ENCODE measurements around the gene ITGB5.

The ITGB5 gene

DNA sequence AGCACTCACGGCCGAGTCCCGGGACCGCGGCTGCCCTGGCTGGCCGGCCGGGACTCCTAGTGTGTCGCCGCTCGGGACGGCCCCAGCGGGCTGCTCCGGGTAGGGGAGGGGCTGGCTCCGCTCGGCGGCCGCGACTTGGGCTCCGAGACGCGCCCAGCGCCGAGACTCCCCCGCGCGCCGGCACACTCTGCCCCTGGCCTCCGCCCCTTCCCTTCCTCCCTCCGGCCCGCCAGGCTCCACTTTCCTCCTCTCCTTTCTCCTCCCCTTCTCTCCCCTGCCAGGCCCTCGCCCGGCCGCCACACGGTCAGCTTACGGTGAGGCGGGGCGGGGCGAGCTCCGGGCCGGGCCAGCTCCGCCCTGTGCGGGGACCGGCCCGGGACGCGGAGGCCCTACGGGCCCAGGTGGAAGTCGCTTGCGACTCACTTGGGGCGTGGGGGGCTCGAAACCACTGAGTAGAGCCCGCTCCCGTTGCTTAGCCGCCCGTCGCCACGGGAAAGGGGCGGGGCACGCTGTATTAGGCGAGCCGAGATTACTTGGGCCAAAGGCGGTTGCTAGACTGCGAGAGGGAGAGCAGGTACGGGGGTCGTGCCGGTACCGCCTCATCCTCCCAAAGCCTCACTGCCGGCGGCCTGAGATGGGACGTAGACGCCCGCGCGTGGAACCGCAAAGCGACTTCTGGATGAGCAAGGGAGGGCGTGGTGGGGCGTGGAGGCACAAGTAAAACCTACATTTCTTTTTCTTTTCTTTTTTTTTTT, at the start of gene ITGB5:
Gene ITGB5, minus strand, starts transcription at position 189 of the 755 bp plus-strand sequence. CDS start 365 bp downstream, outside the sequence.
- DNase-seq, result peak; percentile 57

DNA sequence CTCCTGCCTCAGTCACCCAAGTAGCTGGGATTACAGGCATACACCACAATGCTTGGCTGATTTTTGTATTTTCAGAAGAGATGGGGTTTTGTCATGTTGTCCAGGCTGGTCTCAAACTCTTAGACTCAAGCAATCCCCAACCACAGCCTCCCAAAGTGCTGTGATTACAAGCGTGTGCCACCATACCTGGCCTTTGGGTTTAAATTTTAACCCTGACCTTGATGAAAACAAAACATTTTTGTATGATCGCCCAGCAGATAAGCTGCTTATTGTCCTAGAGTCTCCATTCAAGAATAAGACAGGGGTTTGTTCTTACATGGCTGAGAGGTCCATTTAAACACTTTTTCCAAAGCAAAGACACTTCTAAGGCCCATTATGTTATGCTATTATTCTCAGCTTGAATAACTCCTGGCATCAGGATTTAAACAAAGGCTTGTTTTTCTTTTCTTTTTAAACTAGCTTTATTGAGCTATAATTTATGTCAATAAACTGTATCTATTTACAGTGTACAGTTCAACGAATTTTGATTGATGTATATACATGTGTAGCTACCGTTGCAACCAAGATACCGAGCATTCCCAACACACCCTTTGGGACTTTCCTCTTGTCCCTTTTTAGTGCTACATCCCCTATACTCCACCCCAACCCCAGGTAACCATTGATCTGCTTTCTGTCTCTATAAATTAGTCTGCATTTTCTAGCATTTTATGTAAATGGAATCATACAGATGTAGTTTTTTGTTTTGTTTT, 48.8 kb upstream of the ITGB5 start:
- no peak for DNase-seq

DNA sequence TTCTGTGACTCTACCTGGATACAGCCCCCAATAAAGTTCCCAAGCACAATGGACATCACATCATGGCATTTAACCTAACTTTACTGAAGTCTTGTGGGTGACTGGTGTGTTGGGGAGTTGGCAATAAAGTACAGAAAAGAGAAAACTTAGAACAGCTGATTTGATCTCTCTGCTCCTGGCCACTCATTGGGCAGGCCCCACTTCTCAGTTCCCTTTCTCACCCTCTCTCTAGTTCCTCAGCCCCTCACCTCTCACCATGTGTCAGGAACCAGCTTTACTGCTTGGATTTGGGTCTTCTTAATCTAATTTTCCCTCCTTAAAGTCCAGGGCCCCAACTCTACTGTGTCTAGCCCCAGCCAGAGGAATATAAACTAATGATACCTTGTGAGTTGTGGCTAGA, 48.1 kb upstream of the ITGB5 start:
- no peak for DNase-seq

DNA sequence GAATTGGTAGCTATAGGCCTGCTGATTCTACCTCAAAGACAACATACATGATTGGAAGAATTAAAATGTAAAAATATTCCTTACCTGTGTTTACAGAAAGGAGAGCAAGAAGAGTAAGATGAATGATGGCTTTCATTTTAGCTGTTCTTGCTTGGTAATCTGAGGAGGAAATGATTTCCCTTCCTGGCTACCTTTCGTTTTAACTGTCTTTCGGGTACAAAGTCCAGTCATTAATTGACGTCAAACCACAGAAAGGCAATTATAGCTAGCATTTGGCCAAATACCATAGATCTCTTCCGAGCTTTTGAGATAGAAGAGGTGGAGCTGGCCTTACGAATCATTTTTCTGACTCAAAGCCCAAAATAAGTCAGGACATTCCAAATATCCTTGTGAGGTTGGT, 47.4 kb upstream of the ITGB5 start, which contains the start of gene MUC13:
Gene MUC13, minus strand, starts transcription at position 175 of the 400 bp plus-strand sequence. Its CDS starts 39 bp downstream, at position 136.
- DNase-seq, result no peak

- peak; percentile 67 for DNase-seq
These were observed 41.4 kb upstream of the ITGB5 start for GRCh38 chr3:124928333-124929202.

- DNase-seq, result no peak
These were observed 40.4 kb upstream of the ITGB5 start for GRCh38 chr3:124927574-124928045.

DNA sequence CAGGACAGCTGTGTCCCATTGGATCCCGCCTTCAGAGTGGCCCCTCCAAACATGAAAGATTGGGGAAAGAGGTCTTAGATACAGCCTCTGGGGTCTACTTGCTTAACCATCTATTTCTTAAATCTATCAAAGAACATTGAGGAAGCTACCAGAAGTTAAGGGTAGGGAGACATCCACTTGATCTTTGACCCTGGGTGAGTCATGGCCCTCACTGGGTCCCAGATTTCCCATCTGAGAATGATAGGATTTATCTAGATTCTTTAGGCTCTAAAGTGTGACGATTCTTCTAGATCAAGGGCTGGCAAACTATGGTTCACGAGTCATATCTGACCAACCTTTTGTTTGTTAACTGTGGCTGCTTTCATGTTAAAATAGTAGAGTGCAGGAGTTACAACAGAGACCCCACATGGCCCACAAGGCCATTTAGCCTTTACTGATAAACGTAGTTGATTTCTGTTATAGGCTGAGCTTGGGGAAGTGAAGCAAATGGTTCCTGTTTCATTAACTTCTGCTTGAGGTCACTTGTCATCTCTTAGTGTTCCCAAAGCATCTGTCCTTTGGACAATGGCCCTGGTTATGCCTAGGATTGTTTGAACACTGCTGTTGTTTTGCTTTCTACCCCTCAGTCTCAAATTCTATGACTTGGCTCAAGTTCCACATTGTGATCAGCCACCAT, 39.4 kb upstream of the ITGB5 start:
- peak; percentile 65 for DNase-seq

GRCh38 chr3:124924741-124925140, 37.6 kb upstream of the ITGB5 start:
- DNase-seq, result no peak

- DNase-seq, result no peak
These were observed 36.7 kb upstream of the ITGB5 start for GRCh38 chr3:124923833-124924232.

DNA sequence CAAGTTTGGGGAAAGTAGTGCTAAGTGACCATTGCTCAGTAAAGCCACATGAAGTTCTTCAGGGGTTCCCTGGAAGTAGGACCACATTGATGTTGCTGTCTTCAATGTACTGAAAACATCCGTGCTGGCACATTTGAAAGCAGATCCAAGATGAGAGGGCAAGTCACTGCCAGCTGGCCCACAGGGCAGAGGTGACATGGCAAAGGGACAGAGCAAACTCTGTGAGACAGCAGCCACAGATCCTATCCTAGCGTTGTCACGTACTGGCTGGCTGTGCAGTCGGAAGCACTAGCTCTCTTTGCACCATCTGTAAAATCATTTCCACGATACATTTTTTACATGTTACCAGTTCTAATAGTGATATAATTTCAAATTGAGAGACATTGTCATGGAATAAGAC, 33.6 kb upstream of the ITGB5 start:
- no peak for DNase-seq

DNA sequence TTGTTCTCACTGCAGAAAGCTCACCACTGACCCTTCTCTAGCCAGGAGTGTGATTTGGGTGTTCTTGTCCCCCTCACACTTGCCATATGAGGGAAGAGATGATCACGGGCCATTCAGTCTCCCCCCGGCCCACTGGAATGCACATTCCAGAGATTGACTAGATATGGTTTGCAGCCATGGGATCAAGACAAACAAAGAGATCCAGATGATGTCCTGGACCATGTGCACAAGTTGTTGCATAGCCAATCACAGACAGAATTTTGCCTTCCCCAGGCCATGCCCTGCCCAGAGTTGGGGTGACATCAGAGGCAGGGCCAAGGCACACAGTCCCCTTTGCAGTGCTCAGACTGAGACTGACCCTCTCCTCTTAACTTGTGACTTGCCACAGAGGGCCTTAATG, 32.6 kb upstream of the ITGB5 start:
- no peak for DNase-seq

DNA sequence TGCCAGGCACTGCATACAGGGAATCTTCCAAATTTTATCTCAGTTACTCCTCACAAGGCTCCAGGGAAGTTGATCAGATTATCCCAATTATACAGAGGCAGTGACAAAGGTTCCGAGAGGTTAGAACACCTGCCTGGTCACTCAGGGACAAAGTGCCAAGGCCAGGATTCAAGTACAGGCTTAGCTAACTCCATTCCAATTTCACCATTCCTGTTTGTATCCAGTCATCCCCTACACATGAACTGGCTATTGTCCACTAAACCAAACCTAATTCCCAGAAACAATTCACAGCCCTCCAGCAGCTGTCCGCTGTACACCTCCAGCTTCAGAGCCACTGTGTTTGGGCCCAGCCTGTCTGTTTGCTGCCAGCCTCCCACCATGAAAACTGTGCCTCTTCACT, 31.4 kb upstream of the ITGB5 start:
- no peak for DNase-seq

DNA sequence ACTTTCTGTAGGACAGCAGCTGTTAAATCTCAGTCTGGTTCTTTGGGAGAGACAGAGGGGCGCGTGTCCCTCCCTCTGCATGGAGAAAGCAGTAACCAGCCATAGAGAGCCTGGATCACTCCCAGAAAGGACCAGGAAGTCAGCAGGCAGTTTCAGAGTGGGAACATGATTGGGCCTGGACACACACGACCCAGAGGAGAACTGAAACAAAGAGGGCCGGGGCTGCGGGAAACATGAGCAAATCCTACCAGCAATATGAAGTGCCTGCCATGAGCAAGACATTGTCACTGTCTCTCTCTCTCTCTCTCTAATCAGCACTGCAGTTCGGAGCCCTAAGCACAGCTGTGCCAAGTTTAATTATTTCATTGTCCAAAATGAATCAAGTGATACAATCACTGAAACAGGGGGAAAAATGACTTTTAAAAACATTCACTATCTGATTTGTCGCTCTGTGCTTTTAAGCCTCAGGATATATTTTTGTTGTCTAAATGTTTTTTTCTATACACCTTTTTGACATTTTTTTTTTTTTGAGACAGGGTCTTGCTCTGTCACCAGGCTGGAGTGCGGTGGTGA, 29.8 kb upstream of the ITGB5 start:
- DNase-seq, result peak; percentile 65

- no peak for DNase-seq
These were observed 28.1 kb upstream of the ITGB5 start for GRCh38 chr3:124915254-124915653.

- DNase-seq, result no peak
These were observed 20.8 kb upstream of the ITGB5 start for GRCh38 chr3:124907957-124908356.

GRCh38 chr3:124904835-124905492, 17.8 kb upstream of the ITGB5 start:
- peak; percentile 41 for DNase-seq

DNA sequence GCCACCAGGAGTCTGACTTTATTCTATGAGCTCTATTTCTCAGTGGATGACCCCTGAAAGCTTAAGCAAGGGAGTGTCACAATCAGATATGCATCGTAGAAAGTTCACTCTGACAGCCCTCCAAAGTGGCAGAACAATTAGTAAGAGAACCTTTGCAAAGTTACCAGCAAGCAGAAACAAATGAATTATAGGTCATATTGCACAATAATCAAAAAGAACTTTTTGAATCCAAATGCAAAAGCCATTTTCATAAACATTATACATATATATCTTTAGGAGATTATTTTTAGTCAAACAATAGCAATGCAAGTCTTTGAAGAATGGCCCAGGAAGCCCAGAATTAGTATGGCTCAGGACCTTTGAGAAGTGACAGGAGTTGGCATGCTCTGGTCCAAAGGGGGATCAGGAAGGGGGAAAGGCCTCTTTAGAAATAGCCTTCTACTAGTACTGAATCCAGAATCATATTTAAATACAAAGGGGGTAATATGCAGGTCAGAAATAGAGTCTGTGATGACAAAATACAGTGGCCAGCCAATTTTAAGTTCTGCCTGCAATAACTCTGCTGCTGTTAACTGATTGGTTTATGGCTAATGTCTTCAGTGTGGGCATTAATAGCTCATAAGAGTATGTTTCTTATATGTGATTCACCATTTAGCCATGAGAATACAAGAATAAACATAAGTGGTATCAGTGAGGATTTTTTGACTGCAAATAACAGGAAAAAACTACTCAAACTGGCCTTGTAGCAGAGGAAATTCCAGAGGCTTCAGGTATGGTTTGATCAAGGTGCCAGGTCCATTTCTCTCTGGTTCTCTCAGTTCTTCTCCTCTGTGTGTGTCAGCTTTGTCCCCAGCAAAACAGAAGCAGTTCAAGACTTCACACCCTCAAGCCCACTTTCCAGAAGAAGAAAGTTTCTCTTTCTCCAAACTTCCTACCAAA, 17.0 kb upstream of the ITGB5 start:
- DNase-seq, result no peak

DNA sequence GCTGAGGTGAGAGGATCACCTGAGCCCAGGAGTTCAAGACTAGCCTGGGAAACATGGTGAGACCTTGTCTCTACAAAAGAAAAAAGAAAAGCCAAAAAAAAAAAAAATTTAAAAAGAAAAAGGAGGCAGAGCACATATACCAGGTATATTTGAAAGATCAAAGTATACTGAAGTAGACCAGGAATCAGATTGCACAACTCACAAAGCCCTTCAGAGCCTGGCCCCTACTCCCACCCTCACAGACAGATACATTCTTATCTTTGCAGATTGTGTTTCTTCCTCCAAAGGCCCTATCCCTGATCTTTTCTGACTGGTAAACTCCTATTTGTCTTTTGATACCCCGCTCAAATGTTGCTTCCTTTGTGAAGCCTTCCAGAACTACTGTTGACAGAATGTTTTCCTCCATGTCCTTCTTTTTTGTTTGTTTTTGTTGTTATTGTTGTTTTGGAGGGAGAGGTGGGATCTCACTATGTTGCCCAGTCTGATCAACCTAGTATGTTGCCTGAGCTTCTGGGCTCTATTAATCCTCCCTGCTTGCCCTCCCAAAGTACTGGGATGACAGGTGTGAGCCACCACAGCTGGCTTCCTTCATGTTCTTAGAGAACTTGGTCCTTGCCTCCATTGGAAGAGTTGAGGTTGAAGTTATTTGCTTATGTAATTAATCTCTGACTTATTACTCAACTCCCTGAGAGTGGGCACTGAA, 9.8 kb upstream of the ITGB5 start:
- no peak for DNase-seq

DNA sequence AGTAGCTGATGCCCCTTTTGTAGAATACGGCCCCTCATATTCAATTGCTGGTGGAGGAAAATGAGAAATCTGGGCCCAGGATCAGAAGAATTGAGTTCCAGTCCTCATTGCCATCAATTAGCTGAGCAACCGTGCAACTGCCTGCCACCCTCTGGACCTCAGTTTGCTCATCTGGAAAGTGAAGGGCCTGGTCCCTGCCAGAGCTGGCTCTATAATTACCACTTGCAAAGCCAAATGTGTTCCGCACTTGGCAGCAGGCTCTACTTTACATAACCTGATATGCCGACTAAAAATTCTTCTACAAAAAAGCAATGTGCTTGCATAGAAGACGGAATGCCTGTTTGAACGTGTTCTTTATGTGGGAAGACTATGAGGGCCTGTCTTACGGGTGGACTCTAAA, 8.6 kb upstream of the ITGB5 start:
- DNase-seq, result no peak

GRCh38 chr3:124893526-124893925, 6.4 kb upstream of the ITGB5 start:
- DNase-seq, result no peak
